C4-2B (cell line): Measurements from ENCODE around the gene ADAM10.

Experiments
- H3K27ac ChIP-seq: fragments of 450-650 bp; 2 replicates; pipeline ENCODE4 v1.5.1; 2017
- ZFX ChIP-seq: fragments of 450-650 bp; IDR thresholded peaks from 2 replicates; pipeline ENCODE4 v1.6.1; 2017
- TF ChIP-seq, protein P1 (sequence below): fragments of 450-650 bp; conservative IDR thresholded peaks from 2 replicates; pipeline ENCODE4 v1.5.1; 2017; ENCODE audit warnings: mild to moderate bottlenecking

The ADAM10 gene

DNA sequence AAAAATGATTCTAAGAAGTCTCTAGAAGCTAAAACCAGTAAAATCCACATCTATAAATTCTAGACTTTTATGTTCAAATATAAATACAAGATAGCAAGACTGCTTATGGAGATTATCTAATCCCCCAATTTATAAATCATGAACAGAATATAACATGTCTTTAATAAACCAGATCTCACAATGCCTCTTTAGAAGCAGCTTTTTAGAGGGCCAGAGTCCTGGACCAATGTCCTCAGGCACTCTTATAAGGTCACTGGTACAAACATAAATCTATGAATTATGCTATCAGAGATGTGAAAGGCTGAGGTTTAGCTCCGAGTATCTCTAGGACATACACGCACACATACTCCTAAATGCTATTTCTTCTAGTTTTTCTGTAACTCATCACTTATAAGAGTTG, 78.3 kb downstream of the ADAM10 start:
- no peak overlapping the region for H3K27ac ChIP-seq
- TF ChIP-seq ZFX: no peak
- TF ChIP-seq, protein P1, sequence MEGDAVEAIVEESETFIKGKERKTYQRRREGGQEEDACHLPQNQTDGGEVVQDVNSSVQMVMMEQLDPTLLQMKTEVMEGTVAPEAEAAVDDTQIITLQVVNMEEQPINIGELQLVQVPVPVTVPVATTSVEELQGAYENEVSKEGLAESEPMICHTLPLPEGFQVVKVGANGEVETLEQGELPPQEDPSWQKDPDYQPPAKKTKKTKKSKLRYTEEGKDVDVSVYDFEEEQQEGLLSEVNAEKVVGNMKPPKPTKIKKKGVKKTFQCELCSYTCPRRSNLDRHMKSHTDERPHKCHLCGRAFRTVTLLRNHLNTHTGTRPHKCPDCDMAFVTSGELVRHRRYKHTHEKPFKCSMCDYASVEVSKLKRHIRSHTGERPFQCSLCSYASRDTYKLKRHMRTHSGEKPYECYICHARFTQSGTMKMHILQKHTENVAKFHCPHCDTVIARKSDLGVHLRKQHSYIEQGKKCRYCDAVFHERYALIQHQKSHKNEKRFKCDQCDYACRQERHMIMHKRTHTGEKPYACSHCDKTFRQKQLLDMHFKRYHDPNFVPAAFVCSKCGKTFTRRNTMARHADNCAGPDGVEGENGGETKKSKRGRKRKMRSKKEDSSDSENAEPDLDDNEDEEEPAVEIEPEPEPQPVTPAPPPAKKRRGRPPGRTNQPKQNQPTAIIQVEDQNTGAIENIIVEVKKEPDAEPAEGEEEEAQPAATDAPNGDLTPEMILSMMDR: no peak

DNA sequence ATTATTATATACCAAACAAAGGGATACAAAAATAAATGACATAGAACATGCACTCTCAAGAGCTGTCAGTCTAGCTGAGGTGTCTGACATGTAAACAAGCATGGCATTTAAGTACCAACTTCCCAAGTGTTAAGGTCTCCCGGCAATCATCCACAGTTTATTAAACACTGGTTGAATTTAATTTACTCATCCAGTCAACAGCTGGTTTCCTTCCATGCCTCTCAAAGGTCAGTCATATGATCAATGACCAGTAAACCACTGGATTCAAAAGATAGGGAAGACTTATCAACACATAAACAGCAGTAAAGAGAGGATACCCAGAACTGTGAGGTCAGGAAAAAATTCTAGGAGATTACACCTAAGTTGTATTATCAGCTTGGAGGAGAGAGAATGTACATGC, 80.4 kb downstream of the ADAM10 start:
- TF ChIP-seq, protein P1: no peak
- TF ChIP-seq ZFX: no peak
- no peak overlapping the region for H3K27ac ChIP-seq

DNA sequence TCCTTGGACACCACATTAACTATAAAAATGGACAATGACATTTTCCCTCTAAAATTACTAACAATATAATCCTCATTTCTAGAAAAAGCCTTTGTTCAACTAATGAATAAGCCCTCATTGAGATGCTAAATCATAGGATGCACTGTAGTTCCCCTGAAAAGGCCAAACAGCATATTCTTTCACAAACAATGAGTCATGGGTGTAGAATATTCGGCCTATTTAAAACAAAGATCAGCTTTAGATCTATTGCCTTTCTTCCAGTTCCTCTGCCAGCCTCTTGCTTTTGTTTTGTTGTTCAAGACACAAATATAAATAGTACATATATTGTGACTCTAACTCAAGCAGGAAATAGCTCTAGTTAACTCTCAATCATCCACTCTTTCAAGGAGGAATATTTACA, 82.5 kb downstream of the ADAM10 start:
- TF ChIP-seq, protein P1: no peak
- no peak for TF ChIP-seq ZFX
- H3K27ac ChIP-seq: no peak overlapping the region

DNA sequence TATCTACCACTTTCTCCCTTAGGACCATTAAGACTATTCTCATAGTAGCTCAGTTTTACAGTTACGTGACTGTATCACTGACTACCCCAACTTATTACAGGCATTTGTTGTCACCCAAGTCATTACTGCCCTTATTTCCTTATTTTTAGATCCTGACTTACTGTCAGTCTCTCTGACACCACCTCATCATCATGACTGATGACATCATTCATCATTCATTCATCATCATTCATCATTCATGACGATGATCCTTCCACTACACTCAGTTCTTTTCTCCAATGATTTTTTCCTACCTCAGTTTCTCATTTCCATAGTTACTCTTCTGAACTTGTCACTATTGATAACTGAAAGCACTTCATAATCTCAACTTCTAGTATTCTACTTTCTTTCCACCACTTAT, 83.8 kb downstream of the ADAM10 start:
- TF ChIP-seq, protein P1: no peak
- no peak for TF ChIP-seq ZFX
- H3K27ac ChIP-seq: no peak overlapping the region

DNA sequence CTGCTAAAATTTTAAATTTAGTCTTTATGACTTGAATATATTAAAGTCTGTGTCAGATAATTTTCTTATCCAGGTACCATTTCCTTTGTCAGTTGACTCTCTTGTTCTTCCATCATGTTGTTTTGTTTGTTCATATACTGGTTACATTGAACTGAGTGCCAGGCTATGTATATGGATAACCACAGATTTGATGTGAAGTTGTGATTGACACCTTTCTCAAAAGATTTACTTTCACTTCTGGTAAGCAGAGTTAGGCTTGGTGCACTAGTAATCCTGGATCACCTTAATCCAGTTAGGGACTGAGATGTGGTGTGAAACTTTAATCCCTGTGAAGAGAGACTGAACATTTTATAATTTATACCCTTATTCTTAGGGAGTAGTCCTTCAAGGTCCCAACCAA, 99.4 kb downstream of the ADAM10 start:
- TF ChIP-seq, protein P1: no peak
- TF ChIP-seq ZFX: no peak
- no peak overlapping the region for H3K27ac ChIP-seq

DNA sequence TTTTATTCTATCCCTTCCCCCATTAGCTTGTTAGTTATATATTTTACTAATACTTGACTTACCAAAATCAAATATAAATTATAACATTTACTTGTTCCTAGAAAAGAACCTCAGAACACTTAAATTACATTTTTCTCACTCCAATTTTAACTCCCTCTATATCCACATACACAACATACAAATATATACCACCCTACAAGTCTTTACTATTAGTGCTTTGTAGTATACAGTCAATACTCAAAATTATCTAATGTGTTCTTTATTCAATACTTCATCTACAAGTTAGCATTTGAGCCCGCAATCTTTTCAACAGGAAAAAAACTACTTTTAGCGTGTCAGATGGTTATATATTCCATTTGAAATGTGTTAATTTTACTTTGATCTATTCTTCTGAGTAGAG, 100.3 kb downstream of the ADAM10 start:
- H3K27ac ChIP-seq: no peak overlapping the region
- TF ChIP-seq, protein P1: no peak
- TF ChIP-seq ZFX: no peak

DNA sequence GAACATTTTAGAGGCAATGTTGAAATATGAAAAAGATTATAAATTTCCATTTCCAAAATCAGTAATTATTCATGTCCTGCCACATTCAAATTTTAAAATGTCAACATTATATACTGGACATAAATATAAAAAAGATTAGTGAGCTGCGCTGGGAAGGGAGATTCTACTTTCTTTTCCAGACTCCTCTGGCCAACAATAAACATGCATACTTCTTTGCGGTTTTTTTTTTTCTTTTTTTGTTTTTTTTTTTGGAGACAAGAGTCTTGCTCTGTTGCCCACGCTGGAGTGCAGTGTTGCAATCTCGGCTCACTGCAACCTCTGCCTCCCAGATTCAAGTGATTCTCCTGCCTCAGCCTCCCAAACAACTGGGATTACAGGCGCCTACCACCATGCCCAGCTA, 105.5 kb downstream of the ADAM10 start:
- no peak overlapping the region for H3K27ac ChIP-seq
- TF ChIP-seq, protein P1: no peak
- TF ChIP-seq ZFX: no peak
